Midbrain (tissue), 1 donor: ENCODE data around the gene LDHAL6B.

Experiments used
- DNase-seq: peaks from one replicate; lab custom pipeline; 2025; lab: John Stamatoyannopoulos, UW

Gene LDHAL6B

GRCh38 chr15:59218710-59219109 is 12.1 kb downstream of the LDHAL6B start:
- DNase-seq, result no peak

- no peak for DNase-seq
Observed at GRCh38 chr15:59221511-59222505, 15.2 kb downstream of the LDHAL6B start.

- DNase-seq, result no peak
Observed at GRCh38 chr15:59222906-59223550, 16.4 kb downstream of the LDHAL6B start.

GRCh38 chr15:59223736-59224135 is 17.1 kb downstream of the LDHAL6B start:
- peak; percentile 22 for DNase-seq

- no peak for DNase-seq
Observed at GRCh38 chr15:59224474-59224873, 17.8 kb downstream of the LDHAL6B start.

GRCh38 chr15:59227021-59227420 is 20.4 kb downstream of the LDHAL6B start:
- no peak for DNase-seq

- DNase-seq, result no peak
Observed at GRCh38 chr15:59229015-59229414, 22.4 kb downstream of the LDHAL6B start.

GRCh38 chr15:59229453-59229852 is 22.8 kb downstream of the LDHAL6B start:
- DNase-seq, result no peak

GRCh38 chr15:59230531-59231055 is 23.9 kb downstream of the LDHAL6B start:
- no peak for DNase-seq

- no peak for DNase-seq
Observed at GRCh38 chr15:59232476-59232875, 25.8 kb downstream of the LDHAL6B start.

GRCh38 chr15:59236394-59236793 is 29.8 kb downstream of the LDHAL6B start:
- DNase-seq, result no peak

GRCh38 chr15:59237119-59237855 is 30.6 kb downstream of the LDHAL6B start:
- DNase-seq, result no peak

- DNase-seq, result no peak
Observed at GRCh38 chr15:59237924-59238331, 31.3 kb downstream of the LDHAL6B start.

- DNase-seq, result no peak
Observed at GRCh38 chr15:59240036-59240435, 33.4 kb downstream of the LDHAL6B start.

GRCh38 chr15:59242649-59243048 is 36.0 kb downstream of the LDHAL6B start:
- no peak for DNase-seq

- DNase-seq, result no peak
Observed at GRCh38 chr15:59243622-59244021, 37.0 kb downstream of the LDHAL6B start.

GRCh38 chr15:59244337-59244736 is 37.7 kb downstream of the LDHAL6B start:
- no peak for DNase-seq

GRCh38 chr15:59245559-59245958 is 38.9 kb downstream of the LDHAL6B start:
- DNase-seq, result no peak

- peak; percentile 51 for DNase-seq
Observed at GRCh38 chr15:59247364-59247763, 40.7 kb downstream of the LDHAL6B start.

- DNase-seq, result no peak
Observed at GRCh38 chr15:59249816-59250215, 43.2 kb downstream of the LDHAL6B start.

GRCh38 chr15:59250249-59250648 is 43.6 kb downstream of the LDHAL6B start:
- no peak for DNase-seq
